Measurements from ENCODE around the gene LUC7L.

- TF ChIP-seq CTCF (optimal IDR thresholded peaks at IDR 0.05 in 1 of 3, IDR thresholded peaks at IDR 0.05 in 1 of 3, conservative IDR thresholded peaks at IDR 0.05 in 1 of 3; ENCODE audit: extremely low read depth in 1 of 3, insufficient read depth in 2 of 3, low read length in 3 of 3) (no peak), EZH2 (IDR thresholded peaks at IDR 0.05; ENCODE audit: low read length) (no peak)
Measured at GRCh38 chr16:268141-269053, 39.1 kb upstream of the LUC7L start.

Measured in keratinocyte (primary cell).